ENCODE measurements around the gene PRIM2.
"Not testable (repeated sequence)": the region's sequence is repeated elsewhere in the genome, so short reads cannot be mapped to it uniquely, and the experiment has no call there.

- not testable (repeated sequence) for TF ChIP-seq CTCF (conservative IDR thresholded peaks at IDR 0.05; ENCODE audit: low read depth, low read length); EZH2 (IDR thresholded peaks at IDR 0.05; ENCODE audit: borderline replicate concordance, low read depth, low read length, poor library complexity, severe bottlenecking)
Measured at GRCh38 chr6:57675386-57675785, 358.0 kb downstream of the PRIM2 start.
